H1 (cell line): ENCODE results near the gene PRDM15. TPM values are rescaled to one million over a fixed set of nuclear protein-coding genes. Genes with fewer than 3 reads are reported as not detected.

Experiments
- CTCF ChIA-PET: fragments of 300-600 bp; sonication (Branson Sonifier 250); formaldehyde crosslinking; loops from one replicate; lab custom pipeline; 2021; ENCODE audit not compliant: partially characterized antibody; lab: Charles Lee
- POLR2A ChIA-PET: fragments of 300-600 bp; sonication (Branson Sonifier 250); formaldehyde crosslinking; loops from one replicate; lab custom pipeline; 2021; ENCODE audit warnings: inconsistent platforms; ENCODE audit not compliant: partially characterized antibody; lab: Charles Lee
- DNase-seq, 2 experiments: peaks; one replicate each; pipeline versions ENCODE4 v3.0.0 to v3.0.0-alpha.2; 2010 to 2022; ENCODE audit warnings: low spot score in 2 of 2, low read depth in 1 of 2, mixed read lengths in 1 of 2
- FAIRE-seq: peaks from 2 replicates; lab custom pipeline; 2011; peaks lifted over from hg19 to GRCh38; lab: Jason Lieb, UNC
- H2AFZ ChIP-seq: 2 replicates; pipeline ENCODE4 v1.8.1; 2012; ENCODE audit warnings: low read length, inconsistent platforms
- H2AK5ac ChIP-seq: 2 replicates; pipeline ENCODE4 v1.6.1; 2013; ENCODE audit warnings: low read depth, low read length
- H2BK120ac ChIP-seq: replicated peaks from 2 replicates; pipeline ENCODE3; 2013; ENCODE audit warnings: low read depth, low read length, inconsistent platforms
- H2BK12ac ChIP-seq: 2 replicates; pipeline ENCODE4 v1.6.1; 2013; ENCODE audit warnings: low read depth, low read length
- H2BK15ac ChIP-seq: 2 replicates; pipeline ENCODE4 v1.6.1; 2013; ENCODE audit warnings: low read length
- H2BK20ac ChIP-seq: 2 replicates; pipeline ENCODE4 v1.6.1; 2013; ENCODE audit warnings: low read length
- H2BK5ac ChIP-seq: 2 replicates; pipeline ENCODE4 v1.6.1; 2013; ENCODE audit warnings: low read depth, low read length
- H3K14ac ChIP-seq: 2 replicates; pipeline ENCODE4 v1.6.1; 2013; ENCODE audit warnings: inconsistent platforms; ENCODE audit not compliant: insufficient read length
- H3K18ac ChIP-seq: 2 replicates; pipeline ENCODE4 v1.6.1; 2013; ENCODE audit warnings: low read length; ENCODE audit errors: extremely low read depth
- H3K23ac ChIP-seq: 2 replicates; pipeline ENCODE4 v1.6.1; 2013; ENCODE audit warnings: inconsistent platforms; ENCODE audit not compliant: insufficient read length
- H3K23me2 ChIP-seq: 2 replicates; pipeline ENCODE4 v1.6.1; 2013; ENCODE audit warnings: low read depth, low read length
- H3K27ac ChIP-seq: 2 replicates; pipeline ENCODE4 v1.6.1; 2011; ENCODE audit warnings: low read depth, low read length, inconsistent platforms
- H3K27me3 ChIP-seq, 4 experiments: replicated peaks in 1 of 4; 1 replicate in 1 of 4; 2 replicates in 3 of 4; pipeline versions ENCODE4 v1.6.1 to v1.8.1; 2011 to 2013; ENCODE audit warnings: low read length in 3 of 4, mild to moderate bottlenecking in 3 of 4, inconsistent platforms in 2 of 4, mixed read lengths in 2 of 4, moderate library complexity in 1 of 4; ENCODE audit not compliant: control insufficient read depth in 3 of 4, insufficient read depth in 3 of 4; ENCODE audit errors: extremely low read depth in 1 of 4
- H3K36me3 ChIP-seq, 4 experiments: 2 replicates each; pipeline versions ENCODE4 v1.6.1 to v1.8.1; 2011 to 2013; ENCODE audit warnings: mild to moderate bottlenecking in 4 of 4, low read length in 3 of 4, moderate library complexity in 2 of 4, control low read depth in 1 of 4, inconsistent platforms in 1 of 4; ENCODE audit not compliant: insufficient read depth in 4 of 4, control insufficient read depth in 2 of 4
- H3K4ac ChIP-seq: replicated peaks from 2 replicates; pipeline ENCODE3; 2013; ENCODE audit warnings: low read length, low read depth, mixed read lengths, inconsistent platforms; ENCODE audit not compliant: insufficient read length
- H3K4me1 ChIP-seq, 4 experiments: replicated peaks in 1 of 4; 1 replicate in 1 of 4; 2 replicates in 3 of 4; pipeline versions ENCODE4 v1.6.1 to v1.8.1; 2011 to 2013; ENCODE audit warnings: low read length in 3 of 4, inconsistent platforms in 2 of 4, mixed read lengths in 1 of 4; ENCODE audit not compliant: insufficient read depth in 4 of 4, control insufficient read depth in 3 of 4
- H3K4me2 ChIP-seq, 2 experiments: 2 replicates each; pipeline versions ENCODE4 v1.6.1 to v1.8.1; 2011 to 2013; ENCODE audit warnings: low read depth in 2 of 2, low read length in 2 of 2, control low read depth in 1 of 2, inconsistent platforms in 1 of 2, mild to moderate bottlenecking in 1 of 2; ENCODE audit not compliant: insufficient read depth in 1 of 2
- H3K4me3 ChIP-seq, 4 experiments: fragments of 200-600, 300-600 bp in 1 of 4; sonication (generic), shearing (Covaris generic), sonication (Bioruptor Twin) in 1 of 4; 2 replicates each; pipeline versions ENCODE4 v1.5.1 to v1.8.1; 2011 to 2016; ENCODE audit warnings: low read length in 4 of 4, low read depth in 3 of 4, control low read depth in 2 of 4, inconsistent platforms in 2 of 4, mild to moderate bottlenecking in 2 of 4, mixed read lengths in 1 of 4, moderate library complexity in 1 of 4; ENCODE audit not compliant: insufficient read depth in 2 of 4; ENCODE audit errors: extremely low read depth in 1 of 4
- H3K56ac ChIP-seq: replicated peaks from 2 replicates; pipeline ENCODE3; 2013; ENCODE audit warnings: low read depth, mild to moderate bottlenecking, mixed read lengths, low read length, inconsistent platforms; ENCODE audit not compliant: insufficient read length
- H3K79me1 ChIP-seq: 2 replicates; pipeline ENCODE4 v1.6.1; 2013; ENCODE audit warnings: low read depth, low read length, control low read depth
- H3K79me2 ChIP-seq, 2 experiments: 2 replicates each; pipeline versions ENCODE4 v1.6.1 to v1.8.1; 2012 to 2013; ENCODE audit warnings: low read length in 2 of 2, mild to moderate bottlenecking in 2 of 2, inconsistent platforms in 1 of 2; ENCODE audit not compliant: insufficient read depth in 2 of 2, control insufficient read depth in 1 of 2
- H3K9ac ChIP-seq, 4 experiments: replicated peaks in 1 of 4; 1 replicate in 1 of 4; 2 replicates in 3 of 4; pipeline versions ENCODE4 v1.6.1 to v1.8.1; 2011 to 2013; ENCODE audit warnings: low read depth in 3 of 4, low read length in 3 of 4, control low read depth in 2 of 4, mild to moderate bottlenecking in 2 of 4, moderate library complexity in 2 of 4, inconsistent platforms in 1 of 4; ENCODE audit errors: extremely low read depth in 1 of 4
- H3K9me3 ChIP-seq, 2 experiments: 2 replicates each; pipeline versions ENCODE4 v1.6.1 to v1.8.1; 2012 to 2013; ENCODE audit warnings: mild to moderate bottlenecking in 2 of 2, moderate library complexity in 2 of 2, control low read depth in 1 of 2, inconsistent platforms in 1 of 2, low read depth in 1 of 2, low read length in 1 of 2, mixed read lengths in 1 of 2; ENCODE audit not compliant: insufficient read depth in 2 of 2
- H4K20me1 ChIP-seq, 2 experiments: replicated peaks in 1 of 2; 2 replicates each; pipeline versions ENCODE3 to v1.8.1; 2011 to 2013; ENCODE audit warnings: inconsistent platforms in 2 of 2, low read length in 2 of 2, mild to moderate bottlenecking in 1 of 2; ENCODE audit not compliant: insufficient read depth in 2 of 2, control insufficient read depth in 1 of 2
- H4K5ac ChIP-seq: 2 replicates; pipeline ENCODE4 v1.6.1; 2013; ENCODE audit warnings: low read length, low read depth, mixed read lengths, inconsistent platforms; ENCODE audit not compliant: insufficient read length
- H4K8ac ChIP-seq: 2 replicates; pipeline ENCODE4 v1.8.0; 2013; ENCODE audit warnings: mild to moderate bottlenecking, moderate library complexity, low read length, inconsistent platforms; ENCODE audit not compliant: insufficient read depth; ENCODE audit errors: extremely low read depth
- H4K91ac ChIP-seq: replicated peaks from 2 replicates; pipeline ENCODE3; 2013; ENCODE audit warnings: low read length, mixed read lengths, inconsistent platforms; ENCODE audit not compliant: insufficient read length
- ATF3 ChIP-seq: IDR thresholded peaks from 2 replicates; pipeline ENCODE4 v1.6.1; 2011; ENCODE audit warnings: low read depth, mild to moderate bottlenecking, low read length; ENCODE audit not compliant: insufficient read depth
- E2F6 ChIP-seq: IDR thresholded peaks from 2 replicates; pipeline ENCODE4 v1.6.1; 2012; ENCODE audit warnings: inconsistent platforms
- JUND ChIP-seq: IDR thresholded peaks from 2 replicates; pipeline ENCODE4 v1.6.1; 2011; ENCODE audit warnings: mild to moderate bottlenecking, improper control_type of control experiment, low read length
- PHF8 ChIP-seq: fragments of 200-600 bp; sonication (generic); conservative IDR thresholded peaks from 2 replicates; pipeline ENCODE4 v1.7.1; 2012; ENCODE audit warnings: low read depth, mild to moderate bottlenecking, inconsistent platforms, low read length, moderate library complexity
- POLR2A ChIP-seq, 2 experiments: IDR thresholded peaks; 1 replicate in 1 of 2; 2 replicates in 1 of 2; pipeline ENCODE4 v1.6.1; 2011; ENCODE audit warnings: low read depth in 2 of 2, low read length in 2 of 2, mild to moderate bottlenecking in 2 of 2; ENCODE audit errors: control extremely low read depth in 1 of 2
- USF2 ChIP-seq: IDR thresholded peaks from 2 replicates; pipeline ENCODE4 v1.6.1; 2011; ENCODE audit warnings: low read length, improper control_type of control experiment
- WGBS, 2 experiments: shearing (Covaris generic) in 1 of 2; methylation state at CpG; one replicate each; pipeline versions ENCODE4 v1.1.6 to v1.1.7; 2013 to 2015; ENCODE audit warnings: low lambda C conversion rate in 2 of 2, mixed read lengths in 2 of 2, inconsistent platforms in 1 of 2, low coverage in 1 of 2, missing lambda C conversion rate in 1 of 2; ENCODE audit not compliant: insufficient replicate concordance in 2 of 2, insufficient coverage in 1 of 2, insufficient read length in 1 of 2; ENCODE audit errors: extremely low coverage in 1 of 2, missing lambda C conversion rate in 1 of 2; 5-methylcytosine and 5-hydroxymethylcytosine counted together
- polyA plus RNA-seq, 7 experiments: library from polyadenylated mRNA; depleted of rRNA in 3 of 7; stranded (reverse) in 5 of 7; unstranded in 2 of 7; fragments of >200 nt in 5 of 7; fragments of 200-250 nt in 2 of 7; gene quantifications; 1 replicate in 5 of 7; 2 replicates in 1 of 7; 4 replicates in 1 of 7; pipeline versions ENCODE4 v1.2.1 to v1.2.3, GENCODE V29; 2011 to 2013; ENCODE audit warnings: missing spikeins in 2 of 7, mixed read lengths in 2 of 7
- total RNA-seq: library from RNA; stranded (reverse); fragmentation: NEBNext Ultra II Directional; extraction: Animal tissue kit (Norgen Biotek cat#: 25700); gene quantifications from 2 replicates; pipeline ENCODE4 v1.2.1, GENCODE V29; 2021

The PRDM15 gene
- total and polyA plus RNA-seq, 2 of the 8 experiments (the other 6 are each of a cell fraction or from before 2014, with no cell fraction given), result 9.7 to 10.5 TPM

GRCh38 chr21:41857771-41858300 lies 21.3 kb downstream of the PRDM15 start:
- Histone ChIP-seq H3K23ac (no peak overlapping the region), H3K56ac (no peak overlapping the region), H4K91ac (no peak overlapping the region), H2AK5ac (no peak overlapping the region), H2BK120ac (no peak overlapping the region), H2BK20ac (no peak overlapping the region), H3K4ac (no peak overlapping the region)
- TF ChIP-seq ATF3 (no peak), JUND (no peak), PHF8 (no peak), E2F6 (no peak), POLR2A (IDR thresholded peaks at IDR 0.05; ENCODE audit: control extremely low read depth in 1 of 2, low read depth in 2 of 2, low read length in 2 of 2) (no peak), USF2 (no peak)
- TF ChIP-seq, all 59 proteins: peak for 0
- WGBS, 2 experiments, result 92% methylated on average over 14 of the region's 14 CpGs; no CpG with 5 or more reads in 1 of the 2 experiments
- Histone ChIP-seq H2AFZ (no peak overlapping the region), H2BK15ac (no peak overlapping the region), H3K9ac (no peak overlapping the region; a peak in 1 of 7 replicates), H3K27me3 (no peaks in the 10 kb centered on the region), H4K5ac (no peak overlapping the region), H3K4me1 (peaks cover 0 to 5% (median 0%) of the 10 kb centered on the region in 4 experiments; a peak in 1 of 7 replicates), H3K18ac (no peak overlapping the region), H3K9me3 (no peaks in the 10 kb centered on the region), H4K20me1 (peaks cover 0 to 5% of the 10 kb centered on the region in 2 experiments), H4K8ac (no peak overlapping the region), H3K36me3 (peaks cover 3 to 9% (median 4%) of the 10 kb centered on the region in 4 experiments; a peak in 5 of 8 replicates), H3K23me2 (no peaks in the 10 kb centered on the region), H3K27ac (no peak overlapping the region), H2BK5ac (no peak overlapping the region), H3K79me1 (no peaks in the 10 kb centered on the region), H3K4me2 (no peak overlapping the region), H3K14ac (no peak overlapping the region), H3K4me3 (no peak overlapping the region), H2BK12ac (no peak overlapping the region), H3K79me2 (peaks cover 0 to 7% of the 10 kb centered on the region in 2 experiments; a peak in 1 of 4 replicates)
- no peak for FAIRE-seq
- DNase-seq, result no peak
- ChIA-PET POLR2A (interaction anchor here (0.6 kb wide), 1 partner anchor 890 kb away, joined by 6 read pairs; no protein-coding TSS in a partner anchor), CTCF (interaction anchor here (1.0 to 3.8 kb wide), 2 partner anchors 11 to 16 kb away, joined by 3 to 11 read pairs; no protein-coding TSS in a partner anchor)
